HepG2 (cell line): ENCODE data around the gene ANKRD1. TPM values are rescaled to one million over a fixed set of nuclear protein-coding genes. Genes with fewer than 3 reads are reported as not detected.

Experiments
- ATAC-seq: fragments of 200-7000 bp; cut with Tn5 transposase; 3 replicates; pipeline ENCODE4 v1.9.1; 2020; ENCODE audit warnings: mild to moderate bottlenecking, moderate library complexity
- BruUV-seq: library from RNA; stranded (reverse); fragments of 400-500 nt; replicated peaks from 2 replicates; lab custom pipeline; 2021; lab: Mats Ljungman, UMichigan
- CTCF ChIA-PET: fragments of 300-600 bp; formaldehyde crosslinking; extraction: SDS; loops from one replicate; lab custom pipeline; 2021; ENCODE audit warnings: low total read pairs, inconsistent platforms, low intra/inter-chr PET ratio; lab: Yijun Ruan, JAX
- POLR2A ChIA-PET: fragments of 350-600 bp; sonication (Branson Sonifier 250); formaldehyde crosslinking; loops from one replicate; lab custom pipeline; 2020; ENCODE audit warnings: antibody characterized with exemption, inconsistent platforms; lab: Yijun Ruan, JAX
- DNase-seq: peaks from one replicate; pipeline ENCODE4 v3.0.0-alpha.2; 2015; ENCODE audit warnings: low spot score
- FAIRE-seq: peaks from 3 replicates; lab custom pipeline; 2011; peaks lifted over from hg19 to GRCh38; lab: Jason Lieb, UNC
- H2AFZ ChIP-seq: one replicate; pipeline ENCODE4 v1.6.1; 2011; ENCODE audit warnings: low read length, inconsistent platforms
- H3K27ac ChIP-seq: fragments of 300-600 bp; 3 replicates; pipeline ENCODE4 v1.8.0; 2011; ENCODE audit warnings: mixed run types, mild to moderate bottlenecking, mixed read lengths, low read length, inconsistent platforms; ENCODE audit not compliant: insufficient read depth; ENCODE audit errors: extremely low read length
- H3K27me3 ChIP-seq, 2 experiments: fragments of 200-600 bp in 1 of 2; 2 replicates in 1 of 2; 3 replicates in 1 of 2; pipeline versions ENCODE4 v1.6.0 to v1.8.0; 2011; ENCODE audit warnings: low read length in 2 of 2, mild to moderate bottlenecking in 2 of 2, moderate library complexity in 2 of 2, inconsistent platforms in 1 of 2; ENCODE audit not compliant: insufficient read depth in 2 of 2, control insufficient read depth in 1 of 2
- H3K36me3 ChIP-seq, 2 experiments: fragments of 200-600 bp in 1 of 2; replicated peaks in 1 of 2; 2 replicates in 1 of 2; 3 replicates in 1 of 2; pipeline versions ENCODE4 v1.5.1 to v1.8.0; 2011; ENCODE audit warnings: low read length in 2 of 2, inconsistent platforms in 1 of 2; ENCODE audit not compliant: insufficient read depth in 2 of 2, control insufficient read depth in 1 of 2
- H3K4me1 ChIP-seq: 2 replicates; pipeline ENCODE4 v1.5.1; 2012; ENCODE audit warnings: low read length, inconsistent platforms; ENCODE audit not compliant: insufficient read depth
- H3K4me2 ChIP-seq: 2 replicates; pipeline ENCODE4 v1.6.0; 2011; ENCODE audit warnings: low read depth, low read length, inconsistent platforms
- H3K4me3 ChIP-seq, 3 experiments: fragments of 200-600 bp in 1 of 3; sonication (generic), shearing (Covaris generic) in 1 of 3; replicated peaks in 1 of 3; 2 replicates each; pipeline ENCODE4 v1.5.1; 2011 to 2016; ENCODE audit warnings: low read length in 3 of 3, inconsistent platforms in 2 of 3, low read depth in 2 of 3, mild to moderate bottlenecking in 2 of 3, control low read depth in 1 of 3, mixed read lengths in 1 of 3; ENCODE audit not compliant: insufficient read depth in 1 of 3
- H3K79me2 ChIP-seq: one replicate; pipeline ENCODE4 v1.6.1; 2011; ENCODE audit warnings: low read length, inconsistent platforms; ENCODE audit not compliant: insufficient read depth
- H3K9ac ChIP-seq: 2 replicates; pipeline ENCODE4 v1.6.0; 2011; ENCODE audit warnings: mild to moderate bottlenecking, low read depth, low read length, inconsistent platforms; ENCODE audit not compliant: insufficient read depth
- H3K9me3 ChIP-seq: 2 replicates; pipeline ENCODE4 v1.5.1; 2012; ENCODE audit warnings: mild to moderate bottlenecking, low read length
- H4K20me1 ChIP-seq: 2 replicates; pipeline ENCODE4 v1.6.0; 2011; ENCODE audit warnings: inconsistent platforms, mild to moderate bottlenecking, low read length, moderate library complexity; ENCODE audit not compliant: insufficient read depth
- ASH2L ChIP-seq: fragments of 300-600, 200-600 bp; sonication (generic); IDR thresholded peaks from 2 replicates; pipeline ENCODE4 v1.7.0; 2017; ENCODE audit warnings: low read depth, mild to moderate bottlenecking, moderate library complexity, mixed read lengths, low read length; ENCODE audit not compliant: insufficient read length
- KDM1A ChIP-seq: IDR thresholded peaks from 2 replicates; pipeline ENCODE4 v1.6.1; 2016; ENCODE audit warnings: missing compliant biosample characterization
- KDM5B ChIP-seq: sonication (generic); formaldehyde crosslinking; IDR thresholded peaks from 2 replicates; pipeline ENCODE4 v1.4.0; 2020; ENCODE audit warnings: missing genetic modification reagents, mild to moderate bottlenecking, borderline replicate concordance
- PAX8 ChIP-seq: sonication (generic); formaldehyde crosslinking; IDR thresholded peaks from 2 replicates; pipeline ENCODE4 v1.8.0; 2022; ENCODE audit warnings: mild to moderate bottlenecking, missing genetic modification reagents, borderline replicate concordance
- SOX5 ChIP-seq: IDR thresholded peaks from 2 replicates; pipeline ENCODE4 v1.6.1; 2016; ENCODE audit warnings: borderline replicate concordance
- SRSF9 ChIP-seq: fragments of 200-400 bp; formaldehyde crosslinking; IDR thresholded peaks from 2 replicates; pipeline ENCODE4 v1.6.1; 2018; ENCODE audit warnings: borderline replicate concordance, mild to moderate bottlenecking, low read depth, low read length; ENCODE audit not compliant: insufficient read depth, poor library complexity, severe bottlenecking
- ZBTB14 ChIP-seq: sonication (generic); formaldehyde crosslinking; IDR thresholded peaks from 2 replicates; pipeline ENCODE4 v1.4.0; 2020; ENCODE audit warnings: missing genetic modification reagents
- ZNF576 ChIP-seq: sonication (generic); formaldehyde crosslinking; IDR thresholded peaks from 2 replicates; pipeline ENCODE4 v1.4.0; 2020; ENCODE audit warnings: mild to moderate bottlenecking, missing genetic modification reagents
- ZNF761 ChIP-seq: sonication (generic); formaldehyde crosslinking; conservative IDR thresholded peaks from 2 replicates; pipeline ENCODE4 v1.4.0; 2020; ENCODE audit warnings: mild to moderate bottlenecking, missing genetic modification reagents
- WGBS: methylation state at CpG from one replicate; pipeline ENCODE4 v1.1.6; 2017; ENCODE audit warnings: low lambda C conversion rate; 5-methylcytosine and 5-hydroxymethylcytosine counted together
- in situ Hi-C: cut with HindIII; loops from 2 replicates; pipeline ENCODE4 v1.10.0; 2017; ENCODE audit warnings: low pct_unique_long_range_greater_than_20kb; ENCODE audit not compliant: extremely low pct_ligation_motif_present
- intact Hi-C: fragments of 100-400 bp; cut with micrococcal nuclease; formaldehyde crosslinking; loops from one replicate; pipeline ENCODE4 v1.10.0; 2022; ENCODE audit not compliant: unreplicated experiment
- polyA plus RNA-seq, 8 experiments: library from polyadenylated mRNA; depleted of rRNA in 3 of 8; stranded (reverse) in 7 of 8; unstranded in 1 of 8; fragments of >200 nt; fragmentation: Illumina TruSeq in 4 of 8; extraction: Trizol in 4 of 8; gene quantifications; 2 replicates each; pipeline versions ENCODE4 v1.2.1 to v1.2.3, GENCODE V29; 2011 to 2016; ENCODE audit warnings: low read depth in 4 of 8, missing spikeins in 1 of 8, mixed read lengths in 1 of 8; ENCODE audit not compliant: insufficient read depth in 1 of 8
- total RNA-seq, 5 experiments: library from RNA; depleted of rRNA; stranded (reverse); fragments of >200 nt; fragmentation: Illumina TruSeq; extraction: Trizol; gene quantifications; 2 replicates each; pipeline ENCODE4 v1.2.3, GENCODE V29; 2016; ENCODE audit warnings: low read depth in 1 of 5

ANKRD1 gene
- total and polyA plus RNA-seq, 2 of the 13 experiments (the other 11 are each of a cell fraction or from before 2014, with no cell fraction given): 19.4 to 41.8 TPM

GRCh38 chr10:90959826-90960225 is 38.9 kb upstream of the ANKRD1 start (continued):
- no peak for TF ChIP-seq ZBTB14

DNA sequence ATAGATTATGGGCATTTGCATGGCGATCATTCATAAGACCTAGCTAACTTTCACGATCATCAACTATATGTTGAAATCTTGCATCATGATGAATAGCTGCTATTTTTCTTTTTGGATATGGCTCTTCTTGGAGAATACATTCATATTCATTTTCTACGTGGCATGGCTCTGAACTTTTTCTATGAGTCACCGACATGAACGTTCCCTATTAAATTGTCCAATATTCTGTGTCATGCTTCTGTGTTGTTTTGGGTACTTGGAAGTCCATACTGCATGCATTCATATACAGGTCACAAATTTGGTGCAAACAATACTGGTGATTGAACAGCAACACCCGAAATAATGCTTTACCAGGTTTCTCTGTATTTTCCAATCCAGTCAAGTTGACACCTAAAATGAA is 37.9 kb upstream of the ANKRD1 start:
- ATAC-seq (no peak), DNase-seq (no peak), FAIRE-seq (no peak)
- Histone ChIP-seq H3K9ac (no peak overlapping the region), H3K4me1 (0 out of 2 replicates have a peak, but pooled peaks cover 9% of the 10 kb centered on the region), H3K27ac (no peak overlapping the region), H3K36me3 (no peaks in the 10 kb centered on the region), H3K4me3 (no peak overlapping the region), H3K27me3 (no peaks in the 10 kb centered on the region), H2AFZ (no peak overlapping the region), H4K20me1 (no peaks in the 10 kb centered on the region), H3K9me3 (no peaks in the 10 kb centered on the region), H3K79me2 (no peaks in the 10 kb centered on the region)
- POLR2A ChIA-PET: no interaction called here
- in situ Hi-C loops (no loop called here), intact Hi-C loops (no loop called here)
- BruUV-seq: no TSS peak
- TF ChIP-seq ZNF576 (CRISPR knock-in tag): no peak
- TF ChIP-seq KDM5B (CRISPR knock-in tag): no peak
- TF ChIP-seq ASH2L: no peak
- no peak for TF ChIP-seq ZNF761 (CRISPR knock-in tag)
- TF ChIP-seq SOX5 (CRISPR knock-in tag): no peak
- TF ChIP-seq PAX8 (CRISPR knock-in tag): no peak
- no peak for TF ChIP-seq KDM1A (CRISPR knock-in tag)
- no peak for TF ChIP-seq SRSF9
- TF ChIP-seq, all 625 proteins: peak for 0
- 60% methylated on average over 6 of the region's 6 CpGs for WGBS
- CTCF ChIA-PET: no interaction called here
- no peak overlapping the region for H3K4me2 ChIP-seq
